Effector CD8-positive, alpha-beta T cell (primary cell): ENCODE data around the gene IL1RAPL1.
"Not testable (repeated sequence)": the region's sequence is repeated elsewhere in the genome, so short reads cannot be mapped to it uniquely, and the experiment has no call there.

Source experiments
- DNase-seq: peaks from one replicate; lab custom pipeline; 2025; lab: John Stamatoyannopoulos, UW

The IL1RAPL1 gene

DNA sequence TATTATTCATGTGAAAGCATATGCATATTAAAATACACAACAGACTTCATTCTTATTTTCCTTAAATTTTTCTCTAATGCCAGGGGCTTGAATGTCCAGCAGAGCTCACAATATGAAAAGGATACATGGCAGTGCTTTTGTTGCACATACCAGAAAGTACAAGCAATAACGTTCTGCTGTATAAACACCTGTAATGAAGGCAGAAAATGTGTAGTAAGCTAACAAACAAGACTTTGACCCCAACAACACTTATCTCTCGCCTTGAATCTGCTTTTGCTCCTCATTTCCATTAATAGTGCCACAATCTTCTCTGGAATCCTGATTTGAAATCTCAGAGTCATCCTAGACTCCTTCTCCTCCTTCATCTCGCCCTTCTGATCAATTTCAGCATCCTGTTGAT, 687.3 kb downstream of the IL1RAPL1 start:
- no peak for DNase-seq

DNA sequence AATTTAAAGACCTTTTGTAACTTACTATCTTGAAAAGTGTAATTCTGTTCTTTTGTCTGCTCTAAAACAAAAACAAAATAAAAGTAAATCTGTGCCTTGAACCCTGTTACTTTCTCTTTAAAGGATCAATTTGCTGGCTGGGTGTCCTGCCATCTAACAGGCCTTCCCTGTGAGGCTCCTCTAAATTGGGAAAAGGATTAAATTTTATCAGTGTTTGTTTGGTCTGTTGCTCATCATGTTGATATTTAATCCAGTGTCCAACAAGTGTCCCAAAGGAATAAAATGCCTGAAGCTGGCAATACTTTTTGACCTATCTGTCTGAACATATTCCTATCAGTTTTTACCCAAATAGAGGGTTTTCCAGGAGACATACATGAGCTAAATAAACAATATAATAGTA, 688.7 kb downstream of the IL1RAPL1 start:
- no peak for DNase-seq

DNA sequence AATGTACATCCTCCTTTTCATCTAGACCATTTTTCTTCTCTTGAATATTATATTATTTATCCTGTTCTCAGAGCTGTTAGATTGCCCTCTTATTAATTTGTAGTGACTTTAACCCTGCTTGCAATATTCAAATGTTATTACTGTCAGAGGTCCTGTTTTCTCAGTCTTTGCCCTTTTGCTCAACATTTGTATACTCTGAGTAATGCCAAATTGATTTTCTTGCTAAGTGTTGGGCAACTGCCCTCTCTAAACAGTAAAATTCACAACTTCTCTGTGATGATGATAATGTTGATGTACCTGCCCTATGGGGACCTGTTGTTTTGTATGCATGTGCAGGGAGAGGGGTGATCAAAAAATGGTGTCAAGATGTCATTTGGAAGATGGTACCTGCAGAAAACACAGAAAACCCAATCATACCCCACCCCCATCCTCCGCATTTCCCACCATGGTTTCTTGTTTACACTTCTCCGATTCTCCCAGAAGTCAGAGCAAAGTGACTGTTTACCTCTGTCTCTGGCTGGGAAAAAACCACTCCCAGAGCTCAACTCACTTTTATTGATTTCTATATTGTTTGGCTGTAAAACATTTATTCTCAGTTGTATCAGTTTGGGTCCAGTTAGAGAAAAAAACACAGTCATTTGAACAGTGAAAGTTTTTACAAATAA, 694.0 kb downstream of the IL1RAPL1 start:
- DNase-seq = no peak

- no peak for DNase-seq
Measured at GRCh38 chrX:29285664-29286063, 698.4 kb downstream of the IL1RAPL1 start.

DNA sequence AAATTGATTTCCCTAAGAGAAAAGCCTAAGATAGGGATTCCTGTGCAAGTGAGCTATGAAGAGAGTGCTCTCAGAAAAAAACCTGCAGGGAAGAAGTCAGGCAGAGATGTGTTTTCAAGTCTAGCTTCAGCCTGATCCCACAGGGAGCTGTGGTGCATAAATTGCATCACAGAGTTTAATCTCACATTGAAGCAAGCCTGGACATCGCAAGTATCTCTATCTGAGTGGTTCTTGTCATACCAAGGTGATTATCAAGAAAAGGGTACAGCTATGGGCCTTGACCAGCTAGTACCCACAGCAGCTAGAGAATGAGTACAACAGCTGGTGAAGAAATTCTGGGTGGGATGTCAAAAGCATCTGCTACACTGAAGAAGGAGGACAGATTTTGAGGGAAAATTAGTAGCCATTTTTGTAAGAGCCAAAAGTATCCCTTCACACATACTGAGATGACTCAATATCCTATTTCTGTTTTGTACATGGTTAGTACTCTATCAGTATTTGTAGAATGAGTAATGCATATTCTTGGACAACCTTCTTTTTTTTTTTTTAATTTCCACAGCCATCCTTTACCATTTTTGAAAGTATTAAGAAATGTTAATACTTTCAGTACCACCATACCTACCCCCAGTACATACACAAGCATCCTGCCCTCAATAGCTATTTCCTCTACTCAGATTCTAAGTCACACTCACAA, 708.9 kb downstream of the IL1RAPL1 start:
- DNase-seq = no peak

DNA sequence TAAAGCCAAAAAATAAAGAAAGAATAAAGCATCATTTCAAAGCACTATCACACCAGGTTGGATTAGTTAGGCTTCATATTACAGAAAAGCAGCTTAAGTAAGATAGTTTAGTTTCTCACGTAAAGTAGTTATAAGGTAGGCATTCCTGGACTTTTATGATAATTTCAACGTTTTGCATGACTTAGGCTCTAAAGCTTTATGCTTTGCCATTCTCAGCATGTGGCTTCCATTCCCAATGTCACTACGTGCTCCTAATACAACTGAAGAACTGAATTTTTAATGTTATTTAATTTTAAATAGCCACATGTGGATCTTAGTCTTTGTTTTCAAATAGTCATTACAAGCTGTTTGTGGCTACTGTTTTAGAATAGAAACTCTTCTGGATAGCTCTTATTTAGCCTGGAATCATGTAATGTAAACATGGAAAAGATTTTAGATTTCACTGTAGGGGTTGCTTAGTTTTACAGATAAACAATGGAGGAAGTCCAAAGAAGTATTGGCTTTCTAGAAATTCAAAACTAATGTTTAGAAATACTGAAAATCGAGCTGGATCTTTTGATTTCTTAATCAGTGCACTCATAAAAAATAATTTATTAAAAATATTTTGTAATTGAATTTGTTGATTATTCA, 710.0 kb downstream of the IL1RAPL1 start:
- no peak for DNase-seq

DNA sequence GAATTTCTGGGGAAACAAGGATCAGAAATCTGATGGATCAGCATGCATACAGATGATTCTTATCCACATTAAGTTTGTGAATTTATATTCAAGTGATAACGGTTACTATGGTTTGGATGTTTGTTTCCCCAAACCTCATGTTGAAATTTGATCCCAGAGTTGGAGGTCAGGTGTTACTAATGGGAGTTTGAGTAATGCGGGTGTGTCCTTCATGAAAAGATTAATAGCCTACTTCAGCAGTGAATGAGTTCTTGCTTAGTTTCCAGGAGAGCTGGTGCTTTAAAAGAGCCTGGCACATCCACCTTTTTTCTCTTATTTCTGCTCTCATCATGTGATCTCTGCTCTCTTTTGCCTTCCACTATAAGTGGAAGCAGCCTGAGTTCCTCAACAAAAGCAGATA, 712.4 kb downstream of the IL1RAPL1 start:
- DNase-seq = no peak

DNA sequence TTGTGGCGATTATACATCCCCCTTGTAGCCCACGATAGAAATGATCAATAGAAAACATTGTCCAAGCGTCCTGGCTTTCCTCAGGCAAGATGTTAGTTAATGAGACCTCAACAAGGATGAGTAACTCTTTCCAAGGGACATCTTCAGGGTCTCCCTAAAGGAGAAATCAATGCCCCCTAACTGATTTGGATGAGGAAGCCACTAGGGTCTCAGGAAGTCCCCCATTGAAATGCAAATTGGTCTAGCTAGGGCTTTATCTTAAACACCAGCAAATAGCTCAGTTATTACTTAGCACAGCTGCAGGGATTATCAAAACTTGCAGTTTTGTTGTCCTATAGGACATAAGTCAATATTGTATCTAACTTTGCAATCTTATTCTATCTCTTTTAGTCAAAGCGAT, 721.5 kb downstream of the IL1RAPL1 start:
- no peak for DNase-seq

GRCh38 chrX:29315931-29316330, 728.7 kb downstream of the IL1RAPL1 start:
- no peak for DNase-seq

- DNase-seq = no peak
Measured at GRCh38 chrX:29318012-29318411, 730.8 kb downstream of the IL1RAPL1 start.

- DNase-seq = not testable (repeated sequence)
Measured at GRCh38 chrX:29332429-29332828, 745.2 kb downstream of the IL1RAPL1 start.

- DNase-seq = not testable (repeated sequence)
Measured at GRCh38 chrX:29333091-29333490, 745.8 kb downstream of the IL1RAPL1 start.

- DNase-seq = no peak
Measured at GRCh38 chrX:29348288-29348687, 761.0 kb downstream of the IL1RAPL1 start.

- DNase-seq = no peak
Measured at GRCh38 chrX:29359276-29359675, 772.0 kb downstream of the IL1RAPL1 start.

DNA sequence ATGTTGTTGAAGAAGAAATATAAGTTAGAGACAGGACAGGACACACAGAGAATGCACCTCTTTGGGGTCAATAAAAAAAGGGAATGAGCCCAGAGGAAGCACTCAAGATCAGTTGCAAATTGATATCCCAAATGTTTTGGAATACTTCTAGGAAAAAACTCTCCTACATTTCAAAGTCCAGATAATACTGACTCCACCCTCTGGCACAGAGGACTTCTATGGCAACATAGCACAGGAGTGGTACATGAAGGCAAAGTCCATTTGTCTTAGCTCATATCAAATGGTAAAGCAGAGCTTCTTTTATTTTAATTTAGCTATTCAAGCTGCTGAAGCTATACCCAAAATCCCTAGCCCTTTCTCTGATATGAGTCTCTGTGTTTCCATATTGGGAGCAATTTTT, 787.5 kb downstream of the IL1RAPL1 start:
- not testable (repeated sequence) for DNase-seq

- no peak for DNase-seq
Measured at GRCh38 chrX:29376584-29376983, 789.3 kb downstream of the IL1RAPL1 start.

DNA sequence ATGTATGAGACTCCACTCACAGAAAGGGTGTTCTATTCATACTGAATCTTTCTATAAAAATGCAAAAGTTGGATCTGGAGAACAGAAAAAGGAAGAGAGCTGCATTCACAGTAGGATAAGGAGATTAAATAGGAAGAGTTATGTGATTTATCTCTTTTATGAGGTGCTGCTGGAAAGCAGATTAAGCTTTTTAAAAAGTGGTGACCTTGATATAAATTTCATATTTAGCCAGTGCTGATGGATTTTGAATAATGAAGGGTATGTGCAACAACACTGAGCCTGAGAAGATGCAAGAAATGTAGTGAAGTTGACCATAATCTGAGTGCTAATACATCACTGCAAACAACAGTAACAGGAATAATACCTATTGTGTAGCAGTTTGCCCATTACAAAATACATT, 795.6 kb downstream of the IL1RAPL1 start:
- no peak for DNase-seq

- no peak for DNase-seq
Measured at GRCh38 chrX:29388509-29388908, 801.3 kb downstream of the IL1RAPL1 start.

DNA sequence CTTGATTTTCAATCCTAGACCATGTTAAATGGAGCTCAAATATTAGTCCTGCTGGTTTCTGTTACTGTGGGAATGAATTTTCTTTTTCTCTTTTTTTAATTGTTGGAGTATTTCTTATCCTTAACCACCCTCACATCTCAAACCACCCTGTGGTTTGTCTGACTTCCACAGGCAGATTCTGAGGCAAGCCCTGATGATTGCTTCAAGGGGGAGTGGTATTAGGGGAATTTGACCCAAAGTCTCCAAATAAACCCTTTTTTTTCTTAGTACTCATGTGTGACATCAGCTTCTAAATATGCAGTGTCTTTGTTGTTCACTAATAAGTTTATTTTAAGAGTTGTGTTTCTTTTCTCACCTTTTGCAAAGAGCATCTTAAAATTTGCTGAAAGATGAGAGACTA, 810.3 kb downstream of the IL1RAPL1 start:
- DNase-seq = no peak

DNA sequence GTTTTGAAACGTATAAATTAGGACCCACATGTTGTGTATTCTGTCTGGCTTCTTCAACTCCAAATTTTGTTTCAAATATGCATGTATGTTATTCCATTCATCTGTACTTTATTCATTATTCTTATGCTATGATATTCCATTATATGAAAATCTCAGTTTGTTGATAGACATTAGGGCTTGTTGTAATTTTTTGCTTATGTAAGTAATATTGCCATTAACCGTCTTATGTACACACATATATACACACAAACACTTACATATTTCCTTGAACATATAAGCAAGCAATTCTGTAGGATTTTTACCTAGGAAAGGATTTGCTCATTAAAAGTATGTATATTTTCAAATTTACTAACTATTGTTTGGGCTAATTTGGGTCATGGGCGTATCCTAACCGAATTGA, 820.1 kb downstream of the IL1RAPL1 start:
- DNase-seq = no peak

DNA sequence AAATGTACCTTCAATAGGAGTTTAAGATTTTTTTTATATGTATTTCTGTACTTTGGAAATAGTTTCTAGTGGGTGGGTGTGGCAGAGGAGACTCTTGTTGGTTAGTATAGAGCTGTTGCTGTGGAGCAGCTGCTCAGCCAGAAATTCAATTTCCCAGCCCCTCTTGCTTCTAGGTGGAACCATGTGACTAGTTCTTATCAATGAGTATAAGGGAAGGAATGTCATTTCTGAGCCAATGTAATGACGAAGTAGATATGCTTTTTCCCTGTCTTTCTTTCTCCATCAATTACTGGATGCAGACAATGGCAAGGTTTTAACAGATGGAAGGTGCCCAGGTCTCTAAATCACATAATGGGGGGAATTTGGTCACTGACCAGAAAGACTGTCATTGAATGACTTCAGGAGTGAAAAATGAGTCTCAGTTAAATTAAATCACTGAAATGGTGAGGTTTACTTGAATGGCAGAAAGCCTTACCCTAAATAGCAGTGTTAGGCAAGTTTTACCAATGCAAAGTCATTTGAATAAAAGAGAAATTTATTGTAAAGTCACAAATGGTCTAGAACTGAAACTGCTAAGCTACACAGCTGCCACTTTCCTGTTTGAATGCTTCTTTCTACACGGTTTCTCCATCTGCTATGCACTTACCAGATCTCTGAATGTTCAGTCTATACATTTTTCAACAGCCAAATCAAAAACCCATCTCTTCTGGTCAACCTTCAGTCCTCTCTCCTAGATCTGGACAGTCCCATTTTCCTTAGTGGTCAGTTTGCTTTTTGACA, 832.7 kb downstream of the IL1RAPL1 start:
- no peak for DNase-seq

- no peak for DNase-seq
Measured at GRCh38 chrX:29422034-29422433, 834.8 kb downstream of the IL1RAPL1 start.

- no peak for DNase-seq
Measured at GRCh38 chrX:29431895-29432294, 844.6 kb downstream of the IL1RAPL1 start.
